ENCODE data around the gene AANAT.

AANAT gene

DNA sequence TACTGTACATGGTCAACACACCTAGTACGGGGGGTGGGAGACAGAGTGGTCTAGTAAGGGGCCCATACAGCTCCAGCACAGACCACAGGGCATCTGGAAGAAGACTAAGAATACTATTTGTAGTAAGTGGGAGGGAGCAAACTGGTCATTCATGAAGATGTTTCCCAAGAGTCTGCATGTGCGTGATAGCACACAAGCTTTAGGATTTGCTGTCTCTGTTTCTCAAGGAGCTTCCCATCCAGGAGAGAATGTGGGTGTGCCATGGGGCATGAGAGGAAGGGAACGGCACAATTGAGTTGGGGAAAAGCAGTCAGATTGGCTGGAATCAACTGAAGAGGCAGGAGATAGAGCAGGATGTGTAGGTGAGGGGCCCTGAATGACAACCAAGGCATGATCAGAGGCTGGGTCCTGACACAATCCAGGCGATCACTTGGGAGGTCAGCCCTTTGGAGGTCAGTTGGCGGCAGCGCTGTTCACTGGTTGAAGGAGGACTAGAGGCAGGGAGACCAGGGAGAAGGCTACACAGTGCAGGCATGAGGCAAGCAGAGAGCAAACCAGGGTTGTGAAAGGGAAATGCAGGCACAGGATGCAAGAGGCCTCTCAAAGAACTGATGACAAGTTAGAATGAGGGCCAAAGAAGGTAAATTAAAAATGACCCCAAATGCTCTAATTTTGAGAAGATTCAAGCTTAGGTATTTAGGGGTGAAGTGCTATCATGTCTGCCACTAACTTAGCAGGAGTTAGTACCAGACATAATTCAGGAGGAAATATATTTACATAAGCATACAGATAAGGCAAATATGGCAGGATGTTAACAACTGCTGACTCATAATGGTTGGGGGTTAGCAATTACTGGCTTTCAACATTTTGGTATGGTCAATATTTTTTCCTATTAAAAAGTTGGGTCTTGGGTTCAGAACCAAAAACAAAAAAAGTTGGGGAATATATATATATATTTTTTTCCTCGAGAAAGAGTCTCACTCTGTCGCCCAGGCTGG lies 24.8 kb upstream of the AANAT start:
- TF ChIP-seq, protein P1, sequence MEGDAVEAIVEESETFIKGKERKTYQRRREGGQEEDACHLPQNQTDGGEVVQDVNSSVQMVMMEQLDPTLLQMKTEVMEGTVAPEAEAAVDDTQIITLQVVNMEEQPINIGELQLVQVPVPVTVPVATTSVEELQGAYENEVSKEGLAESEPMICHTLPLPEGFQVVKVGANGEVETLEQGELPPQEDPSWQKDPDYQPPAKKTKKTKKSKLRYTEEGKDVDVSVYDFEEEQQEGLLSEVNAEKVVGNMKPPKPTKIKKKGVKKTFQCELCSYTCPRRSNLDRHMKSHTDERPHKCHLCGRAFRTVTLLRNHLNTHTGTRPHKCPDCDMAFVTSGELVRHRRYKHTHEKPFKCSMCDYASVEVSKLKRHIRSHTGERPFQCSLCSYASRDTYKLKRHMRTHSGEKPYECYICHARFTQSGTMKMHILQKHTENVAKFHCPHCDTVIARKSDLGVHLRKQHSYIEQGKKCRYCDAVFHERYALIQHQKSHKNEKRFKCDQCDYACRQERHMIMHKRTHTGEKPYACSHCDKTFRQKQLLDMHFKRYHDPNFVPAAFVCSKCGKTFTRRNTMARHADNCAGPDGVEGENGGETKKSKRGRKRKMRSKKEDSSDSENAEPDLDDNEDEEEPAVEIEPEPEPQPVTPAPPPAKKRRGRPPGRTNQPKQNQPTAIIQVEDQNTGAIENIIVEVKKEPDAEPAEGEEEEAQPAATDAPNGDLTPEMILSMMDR (IDR thresholded peaks at IDR 0.05), result no peak

DNA sequence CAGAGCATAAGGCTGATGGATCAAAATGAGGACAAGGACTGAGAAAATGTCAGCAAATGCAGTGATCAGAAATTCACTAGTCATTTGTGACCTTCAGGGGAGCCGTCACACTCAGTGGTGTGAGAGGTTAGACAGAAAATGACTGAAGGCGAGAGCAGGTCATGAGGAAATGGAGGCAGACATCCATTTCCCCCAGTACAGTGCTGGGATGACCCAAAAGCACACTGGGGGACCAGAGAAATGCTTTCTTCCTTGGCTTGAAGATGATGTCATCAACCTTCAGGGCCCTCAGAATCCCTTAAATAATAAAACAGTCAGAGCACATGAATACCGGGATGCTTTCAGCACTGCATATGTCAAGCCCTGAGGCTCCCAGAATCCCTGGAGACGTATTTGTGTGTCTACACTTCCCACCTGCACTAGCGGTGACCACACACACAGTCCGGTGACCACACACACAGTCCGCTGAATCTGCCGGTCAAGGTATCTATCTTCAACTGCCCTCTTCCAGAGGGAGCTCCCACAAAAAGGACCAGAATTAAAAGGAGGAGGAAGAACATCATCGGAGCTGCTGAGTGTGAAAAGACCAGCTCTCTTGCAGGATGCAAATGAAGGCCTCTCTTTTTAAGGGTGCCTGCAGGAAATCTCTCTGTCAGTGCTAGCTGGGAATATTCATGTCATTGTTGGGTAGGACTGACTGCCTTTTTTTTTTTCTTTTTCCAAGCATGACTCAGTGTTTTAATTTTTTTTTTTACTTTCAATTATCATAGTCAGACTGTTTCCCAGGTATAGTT lies 22.7 kb upstream of the AANAT start:
- TF ChIP-seq, protein P1 (IDR thresholded peaks at IDR 0.05), result no peak

GRCh38 chr17:76445697-76446448 lies 21.5 kb upstream of the AANAT start:
- TF ChIP-seq, protein P1 (IDR thresholded peaks at IDR 0.05), result no peak

- TF ChIP-seq, protein P1 (IDR thresholded peaks at IDR 0.05), result no peak
Observed at GRCh38 chr17:76446449-76447231, 20.8 kb upstream of the AANAT start.

- TF ChIP-seq, protein P1 (IDR thresholded peaks at IDR 0.05), result no peak
Observed at GRCh38 chr17:76447931-76448652, 19.3 kb upstream of the AANAT start.

DNA sequence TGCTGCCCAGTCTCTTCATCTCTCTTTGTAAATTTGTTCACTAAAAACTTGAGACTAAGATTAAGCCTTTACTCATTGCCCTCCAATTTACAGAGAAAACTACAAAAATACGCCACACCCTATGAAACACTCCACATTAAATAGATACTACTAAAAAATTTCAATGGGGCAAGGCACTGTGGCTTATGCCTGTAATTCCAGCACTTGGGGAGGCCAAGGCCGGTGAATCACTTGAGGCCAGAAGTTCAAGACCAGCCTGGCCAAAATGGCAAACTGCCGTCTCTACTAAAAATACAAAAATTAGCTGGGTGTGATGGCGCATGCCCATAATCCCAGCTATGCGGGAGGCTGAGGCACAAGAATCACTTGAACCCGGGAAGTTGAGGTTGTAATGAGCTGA lies 18.3 kb upstream of the AANAT start:
- TF ChIP-seq, protein P1 (IDR thresholded peaks at IDR 0.05), result no peak

All from LNCAP (cell line).